ENCODE measurements around the gene LCORL. TPM values are rescaled to one million over a fixed set of nuclear protein-coding genes. Genes with fewer than 3 reads are reported as not detected.
A peak's percentile ranks its signal among the peaks of the same experiment; 100 is the strongest.

The LCORL gene
- total RNA-seq, 1 donor from 2014 or later = 10.3 TPM

DNA sequence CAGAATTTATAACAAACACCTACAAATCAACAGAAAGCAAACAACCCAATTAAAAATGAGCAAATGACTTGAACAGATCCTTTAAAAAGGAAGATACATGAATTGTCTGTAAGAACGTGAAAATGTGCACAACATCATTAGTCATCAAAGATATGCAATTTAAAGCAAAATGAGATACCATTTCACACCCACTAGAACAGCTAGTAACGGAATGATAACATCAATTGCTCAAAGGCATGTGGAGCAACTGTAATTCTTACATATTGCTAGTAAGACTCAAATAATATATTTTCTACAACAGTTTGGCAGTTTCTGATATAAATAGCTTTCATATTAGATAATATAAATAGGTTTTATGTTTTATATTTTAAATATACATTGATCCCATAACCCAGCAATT, 82.5 kb downstream of the LCORL start:
- TF ChIP-seq EZH2 (IDR thresholded peaks at IDR 0.05; ENCODE audit: insufficient read depth, low read length) = no peak
- TF ChIP-seq, protein P1, sequence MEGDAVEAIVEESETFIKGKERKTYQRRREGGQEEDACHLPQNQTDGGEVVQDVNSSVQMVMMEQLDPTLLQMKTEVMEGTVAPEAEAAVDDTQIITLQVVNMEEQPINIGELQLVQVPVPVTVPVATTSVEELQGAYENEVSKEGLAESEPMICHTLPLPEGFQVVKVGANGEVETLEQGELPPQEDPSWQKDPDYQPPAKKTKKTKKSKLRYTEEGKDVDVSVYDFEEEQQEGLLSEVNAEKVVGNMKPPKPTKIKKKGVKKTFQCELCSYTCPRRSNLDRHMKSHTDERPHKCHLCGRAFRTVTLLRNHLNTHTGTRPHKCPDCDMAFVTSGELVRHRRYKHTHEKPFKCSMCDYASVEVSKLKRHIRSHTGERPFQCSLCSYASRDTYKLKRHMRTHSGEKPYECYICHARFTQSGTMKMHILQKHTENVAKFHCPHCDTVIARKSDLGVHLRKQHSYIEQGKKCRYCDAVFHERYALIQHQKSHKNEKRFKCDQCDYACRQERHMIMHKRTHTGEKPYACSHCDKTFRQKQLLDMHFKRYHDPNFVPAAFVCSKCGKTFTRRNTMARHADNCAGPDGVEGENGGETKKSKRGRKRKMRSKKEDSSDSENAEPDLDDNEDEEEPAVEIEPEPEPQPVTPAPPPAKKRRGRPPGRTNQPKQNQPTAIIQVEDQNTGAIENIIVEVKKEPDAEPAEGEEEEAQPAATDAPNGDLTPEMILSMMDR (IDR thresholded peaks at IDR 0.05; ENCODE audit: insufficient read depth, low read depth, low read length) = no peak
- H3K27ac Mint-ChIP-seq (ENCODE audit: unreplicated experiment) = no peak overlapping the region
- Histone ChIP-seq H3K36me3 (ENCODE audit: insufficient read depth, low read length) (no peaks in the 10 kb centered on the region), H3K4me3 (ENCODE audit: insufficient read depth, low read depth, low read length) (no peak overlapping the region), H3K27me3 (ENCODE audit: insufficient read depth, low read length) (no peaks in the 10 kb centered on the region), H3K4me2 (ENCODE audit: low read length) (no peak overlapping the region), H3K9me3 (ENCODE audit: insufficient read depth, low read depth, low read length) (no peaks in the 10 kb centered on the region), H3K4me1 (ENCODE audit: insufficient read depth, low read length) (no peaks in the 10 kb centered on the region), H4K20me1 (ENCODE audit: insufficient read depth, low read length) (no peaks in the 10 kb centered on the region), H3K27ac (ENCODE audit: low read depth, low read length) (no peak overlapping the region), H3K79me2 (ENCODE audit: insufficient read depth, low read length) (no peaks in the 10 kb centered on the region), H3K9ac (ENCODE audit: low read length) (no peak overlapping the region), H2AFZ (ENCODE audit: low read depth, low read length) (no peak overlapping the region)
- H3K4me1 Mint-ChIP-seq (ENCODE audit: low read depth, unreplicated experiment) = peaks cover 1% of the 10 kb centered on the region
- no peak overlapping the region for H3K4me3 Mint-ChIP-seq (ENCODE audit: unreplicated experiment)
- peaks cover 3% of the 10 kb centered on the region for H3K9me3 Mint-ChIP-seq (ENCODE audit: unreplicated experiment)
- no peak for FAIRE-seq
- DNase-seq (ENCODE audit: low read depth) = no peak
- no peaks in the 10 kb centered on the region for H3K36me3 Mint-ChIP-seq (ENCODE audit: low read depth, unreplicated experiment)
- H3K27me3 Mint-ChIP-seq (ENCODE audit: low read depth, unreplicated experiment) = no peaks in the 10 kb centered on the region

- peaks cover 3% of the 10 kb centered on the region for H3K36me3 Mint-ChIP-seq (ENCODE audit: low read depth, unreplicated experiment)
- peaks cover 5% of the 10 kb centered on the region for H3K9me3 Mint-ChIP-seq (ENCODE audit: unreplicated experiment)
- no peak overlapping the region for H3K4me3 Mint-ChIP-seq (ENCODE audit: unreplicated experiment)
These were observed 87.3 kb downstream of the LCORL start for GRCh38 chr4:17934286-17934685.

DNA sequence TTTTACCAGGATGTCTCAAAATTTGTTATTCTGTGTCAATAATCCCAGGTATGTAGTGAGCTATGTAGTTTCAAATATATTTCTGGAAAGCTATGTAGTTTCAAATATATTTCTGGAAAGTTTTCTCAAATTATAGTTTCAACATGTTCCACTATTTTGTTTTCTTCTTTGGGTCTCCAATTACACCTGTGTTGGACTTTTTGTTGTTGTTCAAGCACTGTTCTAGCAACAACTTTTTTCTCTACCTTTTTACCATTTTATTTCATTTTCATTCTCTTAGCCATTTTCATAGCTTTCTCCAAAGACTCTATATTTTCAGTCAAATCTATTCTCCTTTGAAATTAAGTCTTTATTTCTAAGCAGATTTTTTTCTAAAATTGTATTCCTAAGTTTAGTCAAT, 88.4 kb downstream of the LCORL start:
- no peaks in the 10 kb centered on the region for H4K20me1 ChIP-seq (ENCODE audit: insufficient read depth, low read length)
- Mint-ChIP-seq H3K27me3 (ENCODE audit: low read depth, unreplicated experiment) (no peaks in the 10 kb centered on the region), H3K9me3 (ENCODE audit: unreplicated experiment) (peaks cover 5% of the 10 kb centered on the region), H3K4me1 (ENCODE audit: low read depth, unreplicated experiment) (no peaks in the 10 kb centered on the region), H3K27ac (ENCODE audit: unreplicated experiment) (no peak overlapping the region), H3K4me3 (ENCODE audit: unreplicated experiment) (no peak overlapping the region), H3K36me3 (ENCODE audit: low read depth, unreplicated experiment) (peaks cover 3% of the 10 kb centered on the region)
- H3K27ac ChIP-seq (ENCODE audit: low read depth, low read length) = no peak overlapping the region
- H3K79me2 ChIP-seq (ENCODE audit: insufficient read depth, low read length) = no peaks in the 10 kb centered on the region
- H3K4me2 ChIP-seq (ENCODE audit: low read length) = no peak overlapping the region
- no peaks in the 10 kb centered on the region for H3K36me3 ChIP-seq (ENCODE audit: insufficient read depth, low read length)
- H3K9ac ChIP-seq (ENCODE audit: low read length) = no peak overlapping the region
- H3K27me3 ChIP-seq (ENCODE audit: insufficient read depth, low read length) = no peaks in the 10 kb centered on the region
- H3K9me3 ChIP-seq (ENCODE audit: insufficient read depth, low read depth, low read length) = no peaks in the 10 kb centered on the region
- TF ChIP-seq EZH2 (IDR thresholded peaks at IDR 0.05; ENCODE audit: insufficient read depth, low read length) = no peak
- TF ChIP-seq, protein P1 (IDR thresholded peaks at IDR 0.05; ENCODE audit: insufficient read depth, low read depth, low read length) = no peak
- FAIRE-seq = no peak
- H2AFZ ChIP-seq (ENCODE audit: low read depth, low read length) = no peak overlapping the region
- no peaks in the 10 kb centered on the region for H3K4me1 ChIP-seq (ENCODE audit: insufficient read depth, low read length)
- DNase-seq (ENCODE audit: low read depth) = no peak
- H3K4me3 ChIP-seq (ENCODE audit: insufficient read depth, low read depth, low read length) = no peak overlapping the region

More at GRCh38 chr4:17934286-17934685, 87.3 kb downstream of the LCORL start:
- TF ChIP-seq, protein P1 (IDR thresholded peaks at IDR 0.05; ENCODE audit: insufficient read depth, low read depth, low read length) = peak; percentile 16
- no peak for TF ChIP-seq EZH2 (IDR thresholded peaks at IDR 0.05; ENCODE audit: insufficient read depth, low read length)
- FAIRE-seq (peak; percentile 20), DNase-seq (ENCODE audit: low read depth) (no peak)
- no peak overlapping the region for H3K4me2 ChIP-seq (ENCODE audit: low read length)
- no peaks in the 10 kb centered on the region for H3K27me3 Mint-ChIP-seq (ENCODE audit: low read depth, unreplicated experiment)
- H2AFZ ChIP-seq (ENCODE audit: low read depth, low read length) = no peak overlapping the region
- no peak overlapping the region for H3K27ac Mint-ChIP-seq (ENCODE audit: unreplicated experiment)
- no peak overlapping the region for H3K27ac ChIP-seq (ENCODE audit: low read depth, low read length)
- H3K9me3 ChIP-seq (ENCODE audit: insufficient read depth, low read depth, low read length) = no peaks in the 10 kb centered on the region
- H3K79me2 ChIP-seq (ENCODE audit: insufficient read depth, low read length) = no peaks in the 10 kb centered on the region
- no peaks in the 10 kb centered on the region for H3K27me3 ChIP-seq (ENCODE audit: insufficient read depth, low read length)
- no peaks in the 10 kb centered on the region for H3K4me1 ChIP-seq (ENCODE audit: insufficient read depth, low read length)
- H3K4me1 Mint-ChIP-seq (ENCODE audit: low read depth, unreplicated experiment) = peaks cover 1% of the 10 kb centered on the region
- no peaks in the 10 kb centered on the region for H3K36me3 ChIP-seq (ENCODE audit: insufficient read depth, low read length)
- H4K20me1 ChIP-seq (ENCODE audit: insufficient read depth, low read length) = no peaks in the 10 kb centered on the region
- H3K9ac ChIP-seq (ENCODE audit: low read length) = no peak overlapping the region
- H3K4me3 ChIP-seq (ENCODE audit: insufficient read depth, low read depth, low read length) = no peak overlapping the region
